Measurements from ENCODE around the gene CYP1B1. TPM values are rescaled to one million over a fixed set of nuclear protein-coding genes. Genes with fewer than 3 reads are reported as not detected.

Gene CYP1B1
- total and polyA plus RNA-seq, 8 donors = 7.5 to 141 (median 23.6) TPM

GRCh38 chr2:38108907-38109731 is 33.2 kb upstream of the CYP1B1 start:
- Histone ChIP-seq H3K27me3 (no peaks in the 10 kb centered on the region), H3K4me3 (no peak overlapping the region), H3K4me1 (peaks cover 5 to 41% (median 21%) of the 10 kb centered on the region in 4 donors), H3K27ac (peak overlapping the region in 3 of 5 donors; percentile 13 to 63 (median 47)), H3K36me3 (no peaks in the 10 kb centered on the region), H3K9me3 (peaks cover 0 to 10% (median 6%) of the 10 kb centered on the region in 4 donors)
- intact Hi-C loops (cut with DNase I; ENCODE audit: low total_unique reads) = no loop called here
- 61 to 71% (median 61%) methylated on average over 11 of the region's 11 CpGs for WGBS, 5 donors
- TF ChIP-seq POLR2A (IDR thresholded peaks at IDR 0.05) = no peak
- TF ChIP-seq EP300 (IDR thresholded peaks at IDR 0.05) = no peak
- TF ChIP-seq POLR2AphosphoS5 (IDR thresholded peaks at IDR 0.05) = no peak
- TF ChIP-seq CTCF (IDR thresholded peaks at IDR 0.05) = no peak
- no peak for DNase-seq

DNA sequence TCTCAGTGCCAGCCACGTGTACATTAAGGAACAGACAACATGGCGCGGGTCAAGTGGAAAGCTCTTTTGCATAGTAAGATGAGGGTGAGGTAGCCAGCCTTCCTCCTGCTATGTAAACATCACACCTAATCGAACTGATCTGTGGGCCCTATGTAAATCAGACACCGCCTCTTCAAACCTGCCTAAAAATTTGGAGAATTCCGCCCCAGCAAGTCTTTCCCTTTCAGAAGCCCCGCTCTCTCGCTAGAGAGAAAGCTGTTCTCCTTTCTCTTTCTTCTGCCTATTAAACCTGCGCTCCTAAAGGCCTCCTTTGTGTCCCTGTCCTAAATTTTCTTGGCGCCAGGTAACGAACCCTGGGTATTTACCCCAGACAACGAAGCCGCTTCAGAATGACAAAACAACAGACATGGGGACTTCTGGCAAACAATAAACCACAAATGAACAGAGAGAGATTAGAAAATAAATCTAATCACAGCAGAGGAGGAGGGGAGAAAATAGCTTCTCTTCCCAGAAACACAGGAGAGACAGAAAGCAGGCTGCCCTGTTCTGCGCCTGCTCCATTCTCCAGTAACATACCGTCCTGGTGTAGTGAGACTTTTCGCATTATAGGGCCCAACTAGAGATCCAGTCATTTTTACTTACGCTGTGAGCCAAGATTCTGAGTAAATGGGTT is 31.9 kb upstream of the CYP1B1 start:
- no peak for DNase-seq
- peaks cover 0 to 13% (median 10%) of the 10 kb centered on the region in 4 donors for H3K9me3 ChIP-seq
- H3K4me3 ChIP-seq = no peak overlapping the region
- H3K4me1 ChIP-seq = peaks cover 5 to 29% (median 19%) of the 10 kb centered on the region in 4 donors
- H3K27me3 ChIP-seq = no peaks in the 10 kb centered on the region
- 89 to 90% (median 89%) methylated on average over 17 of the region's 17 CpGs for WGBS, 5 donors
- intact Hi-C loops (cut with DNase I; ENCODE audit: low total_unique reads) = no loop called here
- TF ChIP-seq CTCF (IDR thresholded peaks at IDR 0.05) = no peak
- TF ChIP-seq POLR2AphosphoS5 (IDR thresholded peaks at IDR 0.05) = peak in 1 of 3 donors; percentile 7
- peak overlapping the region in 2 of 5 donors; percentile 65 to 80 for H3K27ac ChIP-seq
- no peaks in the 10 kb centered on the region for H3K36me3 ChIP-seq

DNA sequence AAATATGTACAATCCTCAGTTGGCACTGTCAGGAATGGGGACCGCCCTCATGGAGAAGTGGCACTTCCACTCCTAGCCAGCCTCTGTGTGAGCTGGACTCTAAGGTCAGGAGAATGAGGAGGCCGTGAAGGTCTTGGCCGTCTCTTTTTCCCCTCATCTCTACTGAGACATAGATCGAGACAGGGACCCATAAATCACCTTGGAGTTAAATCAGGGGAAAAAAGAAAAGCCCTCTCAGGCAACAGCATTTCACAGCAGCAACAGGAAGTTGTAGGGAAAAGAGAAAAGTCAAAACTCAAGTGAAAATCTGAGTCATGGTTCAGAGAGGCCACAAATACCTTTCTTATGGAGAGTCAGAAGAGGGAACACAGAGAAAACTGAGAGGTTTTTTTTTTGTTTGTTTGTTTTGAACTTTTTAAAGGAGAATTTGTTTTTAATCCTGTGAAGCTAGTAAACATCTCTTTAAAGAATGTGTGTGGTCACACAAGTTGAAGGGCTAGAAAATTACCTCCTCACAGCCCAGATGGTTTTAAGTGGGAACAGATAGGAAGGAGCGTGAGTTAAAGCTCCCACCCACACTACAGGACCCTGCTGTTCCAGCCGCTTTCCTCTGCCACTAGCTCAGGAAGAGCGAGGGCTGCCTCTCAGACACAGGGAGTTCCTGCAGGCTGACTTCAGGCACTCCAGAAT is 30.6 kb upstream of the CYP1B1 start:
- no peak for TF ChIP-seq POLR2AphosphoS5 (IDR thresholded peaks at IDR 0.05)
- no peak for TF ChIP-seq POLR2A (IDR thresholded peaks at IDR 0.05)
- TF ChIP-seq CTCF (IDR thresholded peaks at IDR 0.05) = no peak
- TF ChIP-seq EP300 (IDR thresholded peaks at IDR 0.05) = no peak
- Histone ChIP-seq H3K9me3 (peaks cover 0 to 13% (median 10%) of the 10 kb centered on the region in 4 donors), H3K4me3 (no peak overlapping the region), H3K27me3 (no peaks in the 10 kb centered on the region), H3K27ac (peak overlapping the region in 4 of 5 donors; percentile 60 to 80 (median 71)), H3K4me1 (peaks cover 5 to 28% (median 19%) of the 10 kb centered on the region in 4 donors), H3K36me3 (no peaks in the 10 kb centered on the region)
- WGBS, 5 donors = 45 to 69% (median 59%) methylated on average over 7 of the region's 7 CpGs
- intact Hi-C loops (cut with DNase I; ENCODE audit: low total_unique reads) = no loop called here
- DNase-seq = peak in 1 of 2 donors; percentile 65

GRCh38 chr2:38105922-38106321 is 30.0 kb upstream of the CYP1B1 start:
- Histone ChIP-seq H3K9me3 (peaks cover 0 to 13% (median 10%) of the 10 kb centered on the region in 4 donors), H3K36me3 (no peaks in the 10 kb centered on the region), H3K27ac (peak overlapping the region in 4 of 5 donors; percentile 60 to 80 (median 71)), H3K4me3 (no peak overlapping the region), H3K27me3 (peaks cover 0 to 2% (median 0%) of the 10 kb centered on the region in 3 donors), H3K4me1 (peaks cover 5 to 28% (median 19%) of the 10 kb centered on the region in 4 donors)
- TF ChIP-seq EP300 (IDR thresholded peaks at IDR 0.05) (no peak), CTCF (IDR thresholded peaks at IDR 0.05) (no peak), POLR2AphosphoS5 (IDR thresholded peaks at IDR 0.05) (no peak)
- WGBS, 5 donors = 89 to 93% (median 90%) methylated on average over 6 to 7 of the region's 7 CpGs
- intact Hi-C loops (cut with DNase I; ENCODE audit: low total_unique reads) = no loop called here
- no peak for DNase-seq

Data from stomach (tissue), 9 donors.